ENCODE measurements around the gene ELK4.

Gene ELK4

GRCh38 chr1:205594846-205595245 lies 37.0 kb downstream of the ELK4 start:
- DNase-seq: no peak

- DNase-seq: no peak
Observed at GRCh38 chr1:205593967-205594366, 37.8 kb downstream of the ELK4 start.

GRCh38 chr1:205593532-205593931 lies 38.3 kb downstream of the ELK4 start:
- DNase-seq: peak in 1 of 2 donors; percentile 41

- no peak for DNase-seq
Observed at GRCh38 chr1:205592443-205593003, 39.3 kb downstream of the ELK4 start.

- peak; percentile 85 to 89 for DNase-seq
Observed at GRCh38 chr1:205591522-205592351, 40.1 kb downstream of the ELK4 start.

- no peak for DNase-seq
Observed at GRCh38 chr1:205590777-205591513, 40.9 kb downstream of the ELK4 start.

- DNase-seq: no peak
Observed at GRCh38 chr1:205590457-205590768, 41.4 kb downstream of the ELK4 start.

- no peak for DNase-seq
Observed at GRCh38 chr1:205589618-205590456, 42.0 kb downstream of the ELK4 start.

GRCh38 chr1:205589046-205589445 lies 42.8 kb downstream of the ELK4 start:
- DNase-seq: no peak

- DNase-seq: peak in 1 of 2 donors; percentile 13
Observed at GRCh38 chr1:205588636-205589035, 43.2 kb downstream of the ELK4 start.

GRCh38 chr1:205587581-205587980 lies 44.2 kb downstream of the ELK4 start:
- no peak for DNase-seq

- no peak for DNase-seq
Observed at GRCh38 chr1:205585835-205586785, 45.7 kb downstream of the ELK4 start.

GRCh38 chr1:205585169-205585834 lies 46.5 kb downstream of the ELK4 start:
- no peak for DNase-seq

GRCh38 chr1:205584732-205585131 lies 47.1 kb downstream of the ELK4 start:
- no peak for DNase-seq

- no peak for DNase-seq
Observed at GRCh38 chr1:205583461-205584130, 48.2 kb downstream of the ELK4 start.

GRCh38 chr1:205582471-205583291 lies 49.1 kb downstream of the ELK4 start:
- peak in 1 of 2 donors; percentile 10 for DNase-seq

GRCh38 chr1:205582046-205582445 lies 49.8 kb downstream of the ELK4 start:
- DNase-seq: no peak

- DNase-seq: no peak
Observed at GRCh38 chr1:205581321-205581980, 50.4 kb downstream of the ELK4 start.

GRCh38 chr1:205580923-205581180 lies 51.0 kb downstream of the ELK4 start:
- DNase-seq: no peak

Data from CD4-positive, alpha-beta T cell treated with Interferon alpha-2 for 1 hour (primary cell).